Ureter (tissue), 1 donor: ENCODE measurements around the gene SNAP29. TPM values are rescaled to one million over a fixed set of nuclear protein-coding genes. Genes with fewer than 3 reads are reported as not detected.
A peak's percentile ranks its signal among the peaks of the same experiment; 100 is the strongest.
"Not testable (repeated sequence)": the region's sequence is repeated elsewhere in the genome, so short reads cannot be mapped to it uniquely, and the experiment has no call there.

Experiments
- DNase-seq: peaks from one replicate; pipeline ENCODE4 v3.0.0-alpha.2; 2020; ENCODE audit warnings: low spot score
- total RNA-seq: library from RNA; stranded (reverse); gene quantifications from one replicate; pipeline ENCODE4 v1.2.4, GENCODE V29; 2023
- donor health status: DM: yes; HTN: yes; CAD: no.

Gene SNAP29
- total RNA-seq, 1 donor from 2014 or later, result 28.7 TPM

DNA sequence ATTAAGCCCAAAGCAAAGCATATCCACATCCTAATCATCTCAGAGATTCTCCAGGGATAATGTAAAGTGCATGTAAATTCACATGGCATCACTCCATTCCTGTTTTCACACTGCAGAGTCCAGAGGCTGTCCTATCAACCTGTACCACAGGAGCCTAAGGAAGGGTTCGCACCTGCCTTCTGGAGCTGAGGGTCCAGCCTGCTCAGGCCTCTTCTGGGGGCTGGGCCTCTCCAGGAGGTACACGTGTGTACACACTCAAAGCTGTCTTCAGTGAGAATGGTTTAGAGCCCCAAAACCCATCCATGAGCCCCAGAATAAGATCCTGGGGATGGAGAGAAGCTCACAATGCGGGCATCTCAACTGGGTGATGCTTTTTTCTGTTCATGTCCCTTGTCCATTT lies 24.1 kb upstream of the SNAP29 start:
- DNase-seq, result no peak

DNA sequence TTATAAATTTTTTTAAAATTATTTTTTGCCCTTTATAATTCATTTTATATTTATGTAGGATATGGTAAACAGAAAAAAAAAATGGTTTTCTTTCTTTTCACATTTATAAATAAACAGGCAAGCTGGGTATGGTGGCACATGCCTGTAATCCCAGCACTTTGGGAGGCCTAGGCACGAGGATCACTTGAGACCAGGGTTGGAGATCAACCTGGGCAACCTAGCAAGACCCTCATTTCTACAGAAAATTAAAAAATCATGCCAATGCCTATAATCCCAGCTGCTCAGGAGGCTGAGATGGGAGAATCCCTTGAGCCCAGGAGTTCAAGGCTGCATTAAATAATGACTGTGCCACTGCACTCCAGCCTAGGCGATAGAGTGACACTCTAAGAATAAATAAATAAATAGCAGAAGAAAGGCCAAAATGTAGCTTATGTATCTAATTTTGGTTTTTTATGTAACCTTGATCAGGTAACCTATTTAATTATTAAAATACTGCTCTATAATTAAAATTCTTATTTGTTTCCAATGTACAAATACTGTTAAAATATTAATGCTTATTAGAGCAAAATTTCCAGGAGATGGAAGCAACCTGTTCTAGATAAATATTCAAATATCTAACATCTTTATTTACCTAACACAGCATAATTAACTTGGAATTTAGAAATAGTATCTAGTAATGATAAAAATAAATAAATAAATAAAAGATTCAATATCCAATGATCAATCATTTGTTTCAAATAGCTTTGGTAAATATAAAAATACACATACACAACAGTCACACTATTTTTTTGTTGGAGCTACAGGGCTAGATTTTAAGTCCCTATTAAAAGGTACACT lies 21.6 kb upstream of the SNAP29 start:
- no peak for DNase-seq

DNA sequence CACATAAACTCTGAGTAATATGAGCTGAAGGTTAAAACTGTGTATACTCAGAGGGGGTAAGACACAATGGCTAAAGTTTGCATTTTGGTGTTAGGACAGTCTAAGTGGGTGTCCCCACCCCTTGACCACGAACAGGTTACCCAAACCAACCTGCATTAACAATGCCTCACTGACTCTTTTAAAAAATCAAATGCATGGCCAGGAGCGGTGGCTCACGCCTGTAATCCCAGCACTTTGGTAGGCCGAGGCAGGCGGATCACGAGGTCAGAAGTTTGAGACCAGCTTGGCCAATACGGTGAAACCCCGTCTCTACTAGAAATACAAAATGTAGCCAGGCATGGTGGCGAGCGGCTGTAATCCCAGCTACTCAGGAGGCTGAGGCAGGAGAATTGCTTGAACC lies 19.5 kb upstream of the SNAP29 start:
- DNase-seq, result not testable (repeated sequence)

GRCh38 chr22:20839837-20840645 lies 18.8 kb upstream of the SNAP29 start:
- DNase-seq, result no peak

DNA sequence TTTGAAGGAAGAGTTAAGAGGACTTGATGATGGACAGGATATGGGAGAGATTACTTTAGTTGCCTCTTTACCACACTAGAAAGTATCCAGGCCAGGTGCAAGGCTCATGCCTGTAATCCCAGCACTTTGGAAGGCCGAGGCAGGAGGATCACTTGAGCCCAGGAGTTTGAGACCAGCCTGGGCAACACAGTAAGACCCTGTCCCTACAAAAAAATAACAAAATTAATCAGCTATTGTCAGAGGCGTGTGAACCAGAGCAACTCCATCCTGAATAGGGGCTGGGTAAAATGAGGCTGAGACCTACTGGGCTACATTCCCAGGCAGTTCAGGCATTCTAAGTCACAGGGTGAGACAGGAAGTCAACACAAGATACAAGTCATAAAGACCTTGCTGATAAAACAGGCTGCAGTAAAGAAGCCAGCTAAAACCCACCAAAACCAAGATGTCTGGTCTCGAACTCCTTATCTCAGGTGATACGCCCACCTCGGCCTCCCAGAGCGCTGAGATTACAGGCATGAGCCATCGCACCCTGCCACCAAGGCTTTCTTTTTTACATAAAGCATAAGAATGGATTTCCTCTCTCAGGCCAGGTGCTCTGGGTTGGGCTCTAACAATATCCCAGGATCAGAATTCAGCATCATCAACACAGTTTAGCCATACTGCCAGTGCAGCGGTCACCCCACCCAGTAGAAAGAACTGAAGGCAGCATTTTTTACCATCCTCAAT lies 18.0 kb upstream of the SNAP29 start:
- DNase-seq, result no peak

- no peak for DNase-seq
Measured at GRCh38 chr22:20843501-20843900, 15.3 kb upstream of the SNAP29 start.

GRCh38 chr22:20844055-20845037 lies 14.5 kb upstream of the SNAP29 start:
- DNase-seq, result no peak

DNA sequence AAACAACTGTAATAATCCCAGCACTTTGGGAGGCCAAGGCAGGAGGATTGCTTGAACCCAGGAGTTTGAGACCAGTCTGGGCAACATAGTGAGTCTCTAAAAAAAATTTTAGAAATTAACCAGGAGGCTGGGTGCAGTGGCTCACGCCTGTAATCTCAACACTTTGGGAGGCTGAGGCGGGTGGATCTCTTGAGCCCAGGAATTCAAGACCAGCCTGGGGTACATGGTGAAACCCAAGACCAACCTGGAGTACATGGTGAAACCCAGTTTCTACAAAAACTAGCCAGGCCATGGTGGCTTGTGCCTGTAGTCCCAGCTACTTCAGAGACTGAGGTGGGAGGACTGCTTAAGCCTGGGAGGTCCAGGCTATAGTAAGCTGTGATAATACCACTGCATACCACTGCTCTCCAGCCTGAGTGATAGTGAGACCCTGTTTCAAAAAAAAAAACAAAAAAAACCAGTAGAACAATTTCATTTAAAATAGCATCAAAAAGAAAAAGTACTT lies 11.4 kb upstream of the SNAP29 start:
- DNase-seq, result no peak

GRCh38 chr22:20852076-20852475 lies 6.7 kb upstream of the SNAP29 start:
- DNase-seq, result no peak

DNA sequence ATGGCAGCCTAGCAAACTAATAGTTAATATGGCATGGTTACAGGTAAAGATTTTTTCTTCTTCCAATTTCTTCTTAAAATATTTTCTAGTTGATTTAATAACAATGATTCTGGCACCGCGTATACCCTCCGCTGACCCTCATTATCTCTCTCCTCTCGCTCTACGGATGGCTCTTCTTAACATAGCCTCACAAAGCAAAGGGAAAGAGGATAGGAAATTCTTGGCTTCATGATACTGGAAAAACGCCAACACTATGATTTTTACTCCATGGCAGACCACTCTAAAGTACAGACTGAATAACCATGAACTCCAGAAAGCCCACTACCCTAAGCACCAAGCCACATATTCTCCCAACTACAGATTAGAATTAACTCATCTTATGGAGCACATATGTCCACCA lies 6.3 kb upstream of the SNAP29 start:
- no peak for DNase-seq

- no peak for DNase-seq
Measured at GRCh38 chr22:20853236-20853660, 5.6 kb upstream of the SNAP29 start.

DNA sequence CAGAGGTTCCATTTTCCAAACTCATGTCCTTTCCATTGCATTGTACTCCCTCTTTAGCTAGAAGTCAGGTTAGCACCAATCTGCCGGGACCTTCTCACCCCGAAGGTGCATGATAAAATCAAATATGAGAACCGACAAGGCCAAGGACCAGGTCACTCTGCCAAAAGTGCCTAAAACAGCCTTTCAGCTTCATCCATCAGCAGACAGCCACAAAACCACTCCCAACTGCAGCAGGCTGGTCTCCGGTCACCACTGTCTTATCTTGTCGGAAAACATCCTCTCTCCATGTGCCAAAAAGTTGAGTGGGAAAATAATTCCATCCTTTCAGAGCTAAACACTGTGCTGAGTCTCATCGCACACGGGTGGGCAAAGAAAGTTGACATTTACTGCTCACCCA lies 1.6 kb upstream of the SNAP29 start:
- no peak for DNase-seq

- DNase-seq, result peak; percentile 88
Measured at GRCh38 chr22:20857838-20858614, 781 bp upstream of the SNAP29 start.

DNA sequence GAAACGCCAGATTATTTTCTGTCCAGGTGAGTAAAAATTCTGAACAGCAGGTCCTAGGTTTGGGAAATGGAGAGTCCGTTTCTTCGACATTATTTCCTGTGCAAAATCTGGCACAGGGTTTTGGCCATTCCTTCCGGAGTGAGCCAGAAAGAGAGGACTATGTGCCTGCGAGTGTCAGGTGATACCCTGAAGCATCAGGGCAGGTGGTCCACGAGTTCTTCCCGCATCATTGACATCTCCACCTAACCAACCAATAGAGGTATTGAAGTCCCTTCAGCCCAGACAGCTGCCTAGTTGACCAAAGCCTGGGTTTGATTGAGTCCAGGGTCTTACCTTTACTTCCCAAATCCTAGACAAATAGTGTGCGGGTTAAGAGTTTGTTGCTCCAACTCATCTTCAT lies 808 bp downstream of the SNAP29 start:
- DNase-seq, result no peak

DNA sequence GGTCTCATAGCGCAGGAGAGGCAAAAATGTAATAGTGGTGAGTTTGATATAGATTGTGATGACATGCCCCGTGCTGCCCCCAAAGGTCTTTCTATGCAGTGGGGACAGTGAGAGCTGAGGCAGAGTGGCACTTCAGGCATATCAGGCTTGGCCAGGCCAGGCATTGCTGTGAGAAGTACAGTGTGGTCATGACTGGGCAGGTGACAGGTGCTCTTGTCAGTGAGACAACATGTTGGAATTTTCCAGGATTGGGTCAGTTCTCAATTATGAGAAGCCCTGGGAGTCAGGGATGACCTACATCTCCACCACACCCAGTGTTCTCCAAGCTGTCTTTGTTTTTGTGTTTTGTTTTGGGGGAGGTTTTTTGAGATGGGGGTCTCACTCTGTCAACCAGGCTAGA lies 3.7 kb downstream of the SNAP29 start:
- DNase-seq, result no peak

- no peak for DNase-seq
Measured at GRCh38 chr22:20863366-20863765, 4.6 kb downstream of the SNAP29 start.

DNA sequence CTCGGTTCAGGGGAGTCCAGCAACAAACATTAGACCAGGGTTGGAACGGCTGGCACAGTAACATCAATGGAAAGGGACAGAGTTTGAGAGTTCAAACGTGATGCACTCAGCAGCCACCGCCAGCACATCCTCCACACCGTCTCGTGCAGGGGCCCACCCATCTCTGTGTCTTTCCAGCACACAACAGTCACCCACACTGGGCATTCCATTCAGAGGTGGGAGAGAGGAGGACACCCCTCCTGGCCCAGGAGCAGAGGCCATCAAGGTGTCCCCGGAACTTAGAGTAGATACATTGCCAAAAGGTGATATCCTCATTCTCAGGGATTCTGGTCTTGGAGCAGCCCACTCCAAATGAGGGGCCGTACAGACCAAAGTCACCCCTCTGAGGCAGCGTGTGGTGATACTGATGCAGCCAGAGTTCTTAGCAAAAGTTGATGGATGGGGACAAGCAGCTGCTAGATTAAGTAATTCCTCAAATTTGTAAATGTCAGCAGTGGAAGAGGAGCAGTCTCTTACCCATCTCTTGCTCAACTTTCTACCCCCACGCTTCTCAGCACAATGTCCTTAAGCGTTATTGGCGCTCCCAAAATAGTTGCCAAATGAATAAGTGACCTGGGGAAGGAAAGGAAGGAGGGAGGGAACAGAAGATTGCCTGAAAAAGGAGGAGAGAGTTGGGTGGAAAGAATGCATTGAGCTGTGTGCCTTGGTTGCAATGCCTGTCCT lies 5.5 kb downstream of the SNAP29 start:
- DNase-seq, result no peak

DNA sequence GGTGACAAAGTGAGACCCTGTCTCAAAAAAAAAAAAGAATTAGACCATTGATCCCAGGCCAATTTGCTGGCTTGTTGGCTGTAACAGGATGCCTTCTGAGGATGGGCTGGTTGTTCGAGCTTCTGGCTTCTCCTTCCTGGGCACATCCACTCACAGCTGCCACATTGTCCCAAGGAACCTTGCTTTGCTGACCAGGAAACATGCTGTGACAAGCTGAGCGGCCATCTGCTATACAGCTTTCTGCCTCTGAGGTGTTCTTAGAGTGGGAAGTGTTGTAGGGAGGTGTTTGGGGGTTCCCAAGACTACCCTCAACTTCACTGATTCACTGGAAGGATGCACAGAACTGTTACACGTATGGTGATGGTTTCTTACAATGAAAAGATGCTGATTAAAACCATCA lies 6.5 kb downstream of the SNAP29 start:
- DNase-seq, result no peak

- no peak for DNase-seq
Measured at GRCh38 chr22:20865875-20866445, 7.2 kb downstream of the SNAP29 start.
